Kidney capillary endothelial cell (primary cell): ENCODE results near the gene SMIM10L2A.
A peak's percentile ranks its signal among the peaks of the same experiment; 100 is the strongest.
"Not testable (repeated sequence)": the region's sequence is repeated elsewhere in the genome, so short reads cannot be mapped to it uniquely, and the experiment has no call there.

Experiments used
- DNase-seq: peaks from one replicate; pipeline ENCODE4 v3.0.0-alpha.2; 2018; ENCODE audit warnings: low spot score

The SMIM10L2A gene

DNA sequence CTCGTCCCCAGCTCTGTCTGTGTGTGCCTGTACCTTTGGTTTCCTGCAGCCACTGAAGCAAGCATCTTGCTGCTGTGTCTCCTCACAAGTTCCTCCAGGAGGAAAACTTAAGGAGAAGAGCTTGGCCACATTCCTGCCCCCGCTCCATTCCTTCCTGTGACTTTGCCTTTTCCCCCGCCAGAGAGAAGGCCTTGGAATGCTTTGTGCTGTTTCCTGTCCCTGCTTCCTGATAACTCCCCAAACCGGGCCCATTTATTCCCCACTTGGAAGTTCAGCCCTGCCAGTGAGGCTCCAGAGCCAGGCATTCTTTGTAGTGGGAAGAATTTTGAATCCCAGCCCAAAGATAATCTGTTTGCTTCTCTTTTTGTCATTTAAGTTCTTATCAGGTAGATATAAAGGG lies 33.1 kb downstream of the SMIM10L2A start:
- peak; percentile 37 for DNase-seq

- not testable (repeated sequence) for DNase-seq
Measured at GRCh38 chrX:135461756-135462155, 40.0 kb downstream of the SMIM10L2A start.

DNA sequence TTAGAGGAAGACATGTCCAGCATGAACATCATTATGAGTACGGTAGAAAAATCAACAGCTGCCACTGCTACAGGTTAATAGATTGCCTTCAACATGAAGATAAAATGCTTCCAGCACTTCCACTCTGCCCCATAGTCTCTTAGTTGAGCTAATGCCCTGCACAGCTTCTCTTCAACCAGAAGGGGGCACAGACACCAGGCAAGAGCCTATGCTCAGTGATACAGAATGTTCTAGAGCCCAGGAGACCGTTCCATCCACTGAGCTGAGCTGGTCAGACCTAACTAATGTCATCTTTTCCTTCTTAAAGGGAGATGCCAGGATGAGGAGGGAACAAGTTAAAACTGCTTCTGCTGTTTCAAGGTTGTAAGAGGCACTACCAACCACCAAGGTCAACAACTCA lies 42.2 kb downstream of the SMIM10L2A start:
- DNase-seq: no peak

GRCh38 chrX:135476378-135476777 lies 54.6 kb downstream of the SMIM10L2A start:
- DNase-seq: no peak

GRCh38 chrX:135477576-135477975 lies 55.8 kb downstream of the SMIM10L2A start:
- peak; percentile 60 for DNase-seq
